Amniotic stem cell (primary cell): Measurements from ENCODE around the gene CYP26C1.

Experiments
- DNase-seq: peaks from one replicate; lab custom pipeline; 2025; lab: John Stamatoyannopoulos, UW

The CYP26C1 gene

DNA sequence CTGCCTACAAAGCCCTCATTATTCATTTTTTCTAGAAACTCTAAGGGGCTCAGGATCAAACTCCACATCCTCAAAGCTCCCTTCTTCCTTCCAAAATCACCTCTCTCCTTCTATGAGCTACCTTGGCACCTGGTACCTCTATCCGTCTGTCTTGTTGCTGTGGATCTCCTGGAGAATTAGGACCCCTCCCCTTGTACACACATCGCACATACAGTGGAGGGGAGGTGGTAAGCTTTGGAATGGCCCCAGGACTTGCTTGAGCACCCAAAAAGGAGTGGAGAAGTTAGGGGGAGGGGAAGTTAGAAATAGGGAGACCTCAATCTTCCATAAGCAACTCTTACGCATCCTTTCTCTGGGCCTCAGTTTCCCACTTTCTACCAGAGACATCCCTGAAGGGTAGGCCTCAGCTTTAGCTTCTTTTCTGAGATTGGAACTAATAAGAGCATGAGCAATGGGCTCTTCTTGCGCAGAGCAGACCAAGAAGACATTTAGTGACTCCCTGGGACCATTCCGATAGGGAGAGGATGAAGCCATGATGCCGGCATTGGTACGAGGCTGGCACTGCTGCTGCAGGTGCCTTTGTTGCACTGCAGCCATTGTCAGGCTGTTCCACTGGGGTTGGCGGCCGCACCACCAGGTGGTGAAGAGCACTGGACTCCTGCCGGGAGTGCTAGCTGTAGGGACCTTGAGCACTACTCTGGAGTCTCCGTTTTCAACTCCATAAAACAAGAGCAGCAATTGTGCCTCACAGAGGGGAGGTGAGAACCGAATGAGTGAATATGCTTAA, 4.5 kb downstream of the CYP26C1 start:
- no peak for DNase-seq

DNA sequence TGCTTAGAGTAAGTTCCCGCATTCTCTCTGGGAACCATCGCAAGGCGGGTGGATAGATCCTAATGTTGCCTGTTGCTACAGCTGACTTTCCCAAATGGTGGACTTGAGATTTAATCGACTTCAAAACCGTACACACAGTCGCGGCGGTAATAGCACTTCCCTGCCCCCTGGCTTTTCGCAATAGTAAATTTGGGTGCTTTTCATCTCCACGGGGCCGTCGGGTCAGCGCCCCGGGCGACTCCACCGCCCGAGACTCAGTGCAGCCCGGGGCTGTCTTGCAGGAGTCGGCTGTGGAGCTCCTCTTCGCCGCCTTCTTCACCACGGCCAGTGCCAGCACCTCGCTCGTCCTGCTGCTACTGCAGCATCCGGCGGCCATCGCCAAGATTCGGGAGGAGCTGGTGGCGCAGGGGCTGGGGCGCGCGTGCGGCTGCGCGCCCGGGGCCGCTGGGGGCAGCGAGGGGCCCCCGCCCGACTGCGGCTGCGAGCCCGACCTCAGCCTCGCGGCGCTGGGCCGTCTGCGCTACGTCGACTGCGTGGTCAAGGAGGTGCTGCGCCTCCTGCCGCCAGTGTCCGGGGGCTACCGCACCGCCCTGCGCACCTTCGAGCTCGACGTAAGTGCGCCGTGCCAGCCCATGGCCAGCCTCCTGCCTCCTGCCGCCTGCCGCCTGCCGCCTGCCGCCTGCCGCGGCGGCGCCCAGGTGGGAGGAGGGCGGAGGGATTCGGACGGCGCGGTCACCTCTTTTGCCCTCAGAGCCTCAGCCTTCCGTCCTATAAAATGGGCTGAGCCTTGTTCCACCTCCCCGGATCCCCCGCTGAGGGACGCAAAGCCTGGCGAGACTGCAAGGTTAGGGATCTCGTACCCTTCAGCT, 5.3 kb downstream of the CYP26C1 start:
- DNase-seq = no peak

GRCh38 chr10:93066544-93066913, 5.9 kb downstream of the CYP26C1 start:
- DNase-seq = no peak

- no peak for DNase-seq
Observed at GRCh38 chr10:93067443-93068365, 7.1 kb downstream of the CYP26C1 start.

DNA sequence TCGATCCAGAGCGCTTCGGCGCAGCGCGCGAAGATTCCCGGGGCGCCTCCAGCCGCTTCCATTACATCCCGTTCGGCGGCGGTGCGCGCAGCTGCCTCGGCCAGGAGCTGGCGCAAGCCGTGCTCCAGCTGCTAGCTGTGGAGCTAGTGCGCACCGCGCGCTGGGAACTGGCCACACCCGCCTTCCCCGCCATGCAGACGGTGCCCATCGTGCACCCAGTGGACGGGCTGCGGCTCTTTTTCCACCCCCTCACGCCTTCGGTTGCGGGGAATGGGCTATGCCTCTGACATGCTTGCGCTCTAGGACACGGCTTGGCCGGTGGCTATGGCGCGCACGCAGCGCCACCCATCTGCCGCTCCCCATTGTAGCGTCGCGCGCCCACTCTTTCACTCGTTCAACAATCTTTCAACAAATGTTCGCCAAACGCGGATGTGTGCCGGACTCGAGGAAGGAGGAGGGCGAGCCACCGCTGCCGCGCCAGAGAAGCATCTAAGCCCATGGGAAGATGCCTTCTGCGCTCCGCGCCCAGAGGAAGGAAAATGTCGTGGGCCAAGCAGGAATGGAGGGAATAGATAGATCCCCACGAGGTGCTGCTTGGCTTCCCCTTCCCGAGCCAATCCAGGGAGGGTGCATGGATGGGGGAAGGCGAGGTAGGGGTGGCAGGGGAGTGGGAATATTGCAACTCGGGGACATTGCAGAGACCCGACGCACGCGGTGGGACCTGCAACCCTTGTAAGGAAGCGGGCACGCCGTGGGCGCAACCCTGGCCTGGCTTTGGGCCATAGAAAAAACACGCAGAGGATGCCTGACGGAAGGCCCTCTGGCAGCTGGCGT, 8.0 kb downstream of the CYP26C1 start:
- DNase-seq = no peak

DNA sequence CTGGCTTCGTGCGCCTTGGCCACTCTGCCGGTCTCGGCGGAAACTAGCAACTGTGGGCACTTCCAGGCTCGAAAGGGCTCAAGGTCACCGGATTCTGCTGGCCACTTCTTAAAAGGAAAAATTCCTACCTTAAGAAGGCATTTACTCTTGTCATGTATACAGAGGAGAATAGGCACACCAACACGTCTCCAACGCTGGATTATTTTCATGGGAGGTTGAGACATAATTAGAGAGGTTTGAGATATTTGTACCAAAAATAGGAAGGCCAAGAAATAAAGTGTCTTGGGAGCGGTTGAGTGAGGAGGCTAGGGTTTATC, 8.6 kb downstream of the CYP26C1 start:
- DNase-seq = no peak

DNA sequence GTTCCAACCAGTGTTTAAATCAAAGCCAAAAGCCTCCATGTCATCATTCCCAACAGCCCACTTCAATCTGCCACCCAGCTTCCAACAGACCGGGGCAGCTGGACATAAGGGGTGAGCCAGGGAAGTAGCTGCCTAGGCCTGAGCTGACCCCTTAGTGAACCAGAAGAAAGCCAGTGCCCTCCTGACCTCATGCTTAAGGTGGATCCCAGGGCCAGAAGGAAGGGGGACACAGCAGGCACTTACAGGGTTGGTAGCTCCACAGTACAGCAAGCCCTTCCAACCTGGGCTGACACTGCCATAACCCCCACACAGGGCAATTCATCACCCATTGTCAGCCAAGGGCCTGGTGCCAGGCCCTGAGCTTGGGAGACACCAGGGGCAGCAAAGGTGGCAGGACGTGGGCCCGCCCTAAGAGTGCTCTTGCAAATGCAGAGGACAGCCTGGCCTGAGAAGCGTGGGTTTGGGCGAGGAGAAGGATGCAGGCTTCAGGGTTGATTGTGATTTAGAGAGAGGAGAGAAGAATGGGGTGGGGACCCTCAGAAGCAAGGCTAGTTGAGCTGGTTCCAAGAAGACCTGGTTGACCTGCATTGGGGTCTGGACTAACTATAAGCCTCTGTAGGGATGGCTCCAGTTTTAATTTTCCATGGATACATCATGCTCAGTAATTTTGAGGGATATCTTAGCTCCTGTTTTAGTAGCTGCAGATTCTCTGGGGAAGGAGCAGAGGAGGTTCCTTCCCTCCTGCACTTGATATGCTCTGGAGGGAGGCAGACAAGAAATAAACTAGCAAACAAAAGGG, 10.0 kb downstream of the CYP26C1 start:
- no peak for DNase-seq

- no peak for DNase-seq
Observed at GRCh38 chr10:93071177-93071472, 10.5 kb downstream of the CYP26C1 start.

DNA sequence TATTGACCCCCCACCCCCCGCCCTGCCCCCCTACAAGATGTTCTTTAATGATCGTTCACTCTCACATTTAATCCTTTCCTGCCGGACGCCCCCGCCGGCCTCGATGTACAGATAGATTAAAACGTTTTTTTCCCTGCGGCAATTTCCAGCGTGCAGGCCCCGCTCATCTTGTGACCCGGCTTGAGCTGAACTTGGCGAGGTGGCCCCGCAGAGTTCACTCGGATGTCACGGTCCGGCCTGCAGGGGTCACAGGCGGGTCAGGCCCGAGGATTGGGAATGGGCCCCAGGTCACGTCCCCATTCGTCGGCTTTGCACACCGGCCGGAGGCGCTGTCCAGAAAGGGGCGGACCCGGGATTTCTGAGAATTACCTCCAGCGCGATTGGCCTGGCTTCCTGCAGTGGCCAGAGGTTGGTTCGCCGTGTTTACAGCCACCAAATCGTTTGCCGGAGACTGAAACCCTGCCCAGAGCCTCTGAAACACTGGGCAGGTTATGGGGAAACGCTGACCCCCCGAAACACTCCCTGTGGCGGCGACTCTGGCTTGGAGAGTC, 11.2 kb downstream of the CYP26C1 start:
- DNase-seq = no peak

DNA sequence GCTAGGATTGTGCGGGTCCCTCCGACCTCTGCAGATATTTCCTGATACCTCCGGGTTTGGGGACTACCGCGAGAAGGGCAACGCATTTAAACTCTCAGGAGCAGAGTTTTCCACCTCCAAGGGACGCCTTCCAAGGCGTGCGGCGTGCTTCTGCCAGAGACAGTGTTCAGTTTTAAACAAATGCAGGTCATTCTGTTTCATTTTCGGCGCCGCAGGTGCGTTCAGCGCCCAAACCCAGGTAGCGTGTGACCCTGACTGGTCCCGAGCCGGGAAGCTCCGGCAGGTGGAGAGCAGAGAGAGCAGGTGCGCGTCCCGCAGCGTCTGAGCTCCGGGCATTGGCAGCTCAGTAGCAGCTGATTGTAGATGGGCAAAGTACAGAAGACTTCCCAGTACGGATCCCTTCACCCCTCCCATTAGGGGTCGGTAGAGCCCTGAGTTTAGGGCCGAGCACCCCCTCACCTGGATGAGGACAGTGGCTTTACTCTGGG, 11.7 kb downstream of the CYP26C1 start:
- no peak for DNase-seq

- DNase-seq = no peak
Observed at GRCh38 chr10:93072713-93073538, 12.3 kb downstream of the CYP26C1 start.

- DNase-seq = no peak
Observed at GRCh38 chr10:93073539-93074146, 13.0 kb downstream of the CYP26C1 start, which contains the start of gene CYP26A1. TSS of gene CYP26A1 (plus strand) at chr10:93073893. CDS start at chr10:93073935, 42 bp downstream.

DNA sequence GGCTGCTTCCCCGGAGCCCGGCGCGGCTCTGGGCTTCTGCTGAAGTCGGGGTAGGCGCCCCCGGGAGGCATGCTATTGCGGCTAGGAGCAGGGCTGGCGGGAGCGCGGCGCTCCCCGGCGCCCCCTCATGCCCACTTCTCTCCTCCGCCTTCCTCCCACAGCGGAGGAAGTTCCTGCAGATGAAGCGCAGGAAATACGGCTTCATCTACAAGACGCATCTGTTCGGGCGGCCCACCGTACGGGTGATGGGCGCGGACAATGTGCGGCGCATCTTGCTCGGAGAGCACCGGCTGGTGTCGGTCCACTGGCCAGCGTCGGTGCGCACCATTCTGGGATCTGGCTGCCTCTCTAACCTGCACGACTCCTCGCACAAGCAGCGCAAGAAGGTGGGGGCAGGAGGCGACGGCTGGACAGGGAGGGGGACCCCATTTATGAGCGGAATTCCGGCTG, 13.6 kb downstream of the CYP26C1 start:
- DNase-seq = no peak

DNA sequence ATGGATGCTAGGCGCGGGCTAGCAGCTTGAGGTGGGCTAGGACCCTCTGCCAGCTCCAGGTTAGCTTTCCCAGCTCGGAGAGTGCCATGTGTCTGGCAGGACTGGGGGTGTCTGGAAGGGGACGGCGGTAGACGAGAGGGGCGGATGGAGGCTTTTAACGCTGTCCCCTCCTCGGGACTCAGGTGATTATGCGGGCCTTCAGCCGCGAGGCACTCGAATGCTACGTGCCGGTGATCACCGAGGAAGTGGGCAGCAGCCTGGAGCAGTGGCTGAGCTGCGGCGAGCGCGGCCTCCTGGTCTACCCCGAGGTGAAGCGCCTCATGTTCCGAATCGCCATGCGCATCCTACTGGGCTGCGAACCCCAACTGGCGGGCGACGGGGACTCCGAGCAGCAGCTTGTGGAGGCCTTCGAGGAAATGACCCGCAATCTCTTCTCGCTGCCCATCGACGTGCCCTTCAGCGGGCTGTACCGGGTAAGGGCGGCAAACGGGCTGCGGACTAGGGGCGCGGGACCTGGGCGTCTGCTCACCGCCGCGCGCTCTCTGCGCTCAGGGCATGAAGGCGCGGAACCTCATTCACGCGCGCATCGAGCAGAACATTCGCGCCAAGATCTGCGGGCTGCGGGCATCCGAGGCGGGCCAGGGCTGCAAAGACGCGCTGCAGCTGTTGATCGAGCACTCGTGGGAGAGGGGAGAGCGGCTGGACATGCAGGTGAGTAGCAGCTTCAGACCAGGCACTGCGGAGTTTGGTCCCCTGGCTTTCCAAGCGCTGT, 14.2 kb downstream of the CYP26C1 start:
- DNase-seq = no peak

DNA sequence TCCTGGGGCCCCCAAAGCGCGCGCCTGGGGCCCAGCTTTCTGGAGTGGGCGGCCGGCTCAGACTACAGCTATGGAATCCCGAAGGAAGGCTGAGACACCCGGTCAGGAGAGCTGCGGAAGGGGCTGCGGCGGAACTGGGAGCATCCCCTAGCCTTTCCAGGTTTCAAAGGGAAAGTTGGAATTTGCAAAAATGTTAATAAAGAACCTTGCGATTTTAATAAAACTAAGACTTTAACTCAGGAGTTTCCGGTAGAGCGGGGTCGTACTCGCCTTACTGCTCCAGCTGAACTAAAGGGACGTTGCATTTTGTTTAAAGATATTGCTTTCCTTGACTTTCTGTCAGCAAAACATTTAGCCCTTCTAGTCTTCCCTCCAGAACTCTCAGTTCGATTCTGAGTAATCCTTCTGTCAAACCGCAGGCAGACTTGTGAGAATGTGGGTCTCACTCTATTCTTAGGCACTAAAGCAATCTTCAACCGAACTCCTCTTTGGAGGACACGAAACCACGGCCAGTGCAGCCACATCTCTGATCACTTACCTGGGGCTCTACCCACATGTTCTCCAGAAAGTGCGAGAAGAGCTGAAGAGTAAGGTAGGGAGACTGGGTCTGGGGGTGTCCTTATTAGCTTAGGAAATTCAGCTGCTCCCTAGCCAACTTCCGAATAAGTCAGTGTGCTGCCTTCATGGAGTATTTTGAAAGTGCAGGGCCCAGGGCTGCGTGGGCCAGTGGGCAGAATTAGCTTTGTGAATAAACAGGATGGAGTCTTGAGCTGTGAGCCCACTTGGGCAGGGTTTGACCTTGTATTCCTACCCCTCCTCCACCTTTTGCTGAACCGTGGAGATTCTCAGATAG, 15.0 kb downstream of the CYP26C1 start:
- DNase-seq = no peak

DNA sequence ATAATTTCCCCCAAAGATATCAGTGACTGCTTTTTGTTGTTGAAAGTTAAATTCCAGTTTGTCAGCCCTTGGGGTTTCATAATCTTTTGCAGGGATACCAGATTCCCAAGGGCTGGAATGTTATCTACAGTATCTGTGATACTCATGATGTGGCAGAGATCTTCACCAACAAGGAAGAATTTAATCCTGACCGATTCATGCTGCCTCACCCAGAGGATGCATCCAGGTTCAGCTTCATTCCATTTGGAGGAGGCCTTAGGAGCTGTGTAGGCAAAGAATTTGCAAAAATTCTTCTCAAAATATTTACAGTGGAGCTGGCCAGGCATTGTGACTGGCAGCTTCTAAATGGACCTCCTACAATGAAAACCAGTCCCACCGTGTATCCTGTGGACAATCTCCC, 16.3 kb downstream of the CYP26C1 start:
- DNase-seq = no peak

DNA sequence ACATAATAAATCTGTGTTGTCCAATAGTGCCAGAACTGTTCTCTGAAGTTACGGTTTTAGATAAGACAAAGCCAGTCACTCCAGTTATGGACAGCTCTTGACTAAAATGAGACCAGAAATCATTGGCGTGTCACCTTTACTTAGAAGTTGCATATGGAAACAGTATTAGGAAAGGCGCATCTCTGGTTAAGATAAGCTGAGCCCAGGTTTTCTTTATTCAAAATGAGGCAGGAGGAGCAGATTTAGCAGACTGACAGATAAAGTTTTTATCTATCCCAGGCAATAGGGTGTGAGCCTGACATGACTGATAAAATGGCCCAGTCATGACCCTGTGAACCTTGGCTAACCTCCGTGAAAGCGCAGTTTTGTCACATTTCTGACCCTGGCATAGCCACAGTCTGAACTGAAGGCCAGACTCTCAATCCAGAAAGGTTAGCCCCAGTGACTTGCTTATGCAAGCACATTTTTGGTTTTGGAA, 17.3 kb downstream of the CYP26C1 start:
- DNase-seq = no peak
